K562 (cell line): ENCODE data around the gene ADAP2. TPM values are rescaled to one million over a fixed set of nuclear protein-coding genes. Genes with fewer than 3 reads are reported as not detected.

ENCODE experiments used
- ASH1L ChIP-seq: fragments of 450-650 bp; IDR thresholded peaks from 2 replicates; pipeline ENCODE4 v1.6.1; 2018; ENCODE audit warnings: borderline replicate concordance, mild to moderate bottlenecking, low read depth; ENCODE audit not compliant: partially characterized antibody
- EHMT2 ChIP-seq: fragments of 450-650 bp; IDR thresholded peaks from 2 replicates; pipeline ENCODE4 v1.6.1; 2018; ENCODE audit warnings: antibody characterized with exemption
- FOXK2 ChIP-seq, 2 experiments: fragments of 450-650 bp; IDR thresholded peaks in 1 of 2; conservative IDR thresholded peaks in 1 of 2; 2 replicates each; pipeline ENCODE4 v1.6.1; 2016; ENCODE audit warnings: low read depth in 2 of 2, mild to moderate bottlenecking in 1 of 2
- ILK ChIP-seq: fragments of 450-650 bp; IDR thresholded peaks from 2 replicates; pipeline ENCODE4 v1.6.1; 2016; ENCODE audit warnings: missing genetic modification characterization, low read depth, mild to moderate bottlenecking, missing compliant biosample characterization, moderate library complexity, borderline replicate concordance
- NELFE ChIP-seq: IDR thresholded peaks from 2 replicates; pipeline ENCODE4 v1.6.1; 2011; ENCODE audit warnings: mild to moderate bottlenecking; ENCODE audit not compliant: insufficient read depth, insufficient read length
- SP2 ChIP-seq: IDR thresholded peaks from 2 replicates; pipeline ENCODE4 v1.6.1; 2011; ENCODE audit warnings: mild to moderate bottlenecking, low read depth, low read length, moderate library complexity; ENCODE audit not compliant: poor library complexity, severe bottlenecking; ENCODE audit errors: extremely low read depth
- SPI1 ChIP-seq: IDR thresholded peaks from 2 replicates; pipeline ENCODE4 v1.6.1; 2011; ENCODE audit warnings: low read depth, low read length, control low read depth, borderline replicate concordance
- ZC3H11A ChIP-seq: IDR thresholded peaks from 2 replicates; pipeline ENCODE4 v1.6.1; 2012; ENCODE audit warnings: low read depth, low read length, improper control_type of control experiment
- ZNF197 ChIP-seq: fragments of 200-800 bp; sonication (Bioruptor generic); IDR thresholded peaks from 2 replicates; pipeline ENCODE4 v1.6.1; 2016; ENCODE audit warnings: low read depth, missing genetic modification characterization, missing compliant biosample characterization
- ZNF311 ChIP-seq: fragments of 250-450 bp; sonication (Bioruptor Pico); IDR thresholded peaks from 2 replicates; pipeline ENCODE4 v1.4.0; 2020; ENCODE audit warnings: mild to moderate bottlenecking, moderate library complexity
- ZNF695 ChIP-seq: fragments of 450-650 bp; formaldehyde crosslinking; IDR thresholded peaks from 2 replicates; pipeline ENCODE4 v1.4.0; 2020; ENCODE audit warnings: mild to moderate bottlenecking, moderate library complexity
- polyA plus RNA-seq, 8 experiments: library from polyadenylated mRNA; depleted of rRNA in 4 of 8; stranded (reverse) in 5 of 8; unstranded in 3 of 8; fragments of >200 nt; fragmentation: Nextera tagmentation in 2 of 8; fragmentation: Illumina TruSeq in 1 of 8; extraction: Ambion mirVana in 2 of 8; extraction: Trizol in 1 of 8; gene quantifications; 2 replicates each; pipeline versions ENCODE4 v1.2.1 to v1.2.3, GENCODE V29; 2011 to 2014; ENCODE audit warnings: inconsistent platforms in 1 of 8, missing spikeins in 1 of 8
- total RNA-seq, 7 experiments: library from RNA; depleted of rRNA in 6 of 7; stranded (reverse); fragments of >200 nt in 6 of 7; fragmentation: Illumina TruSeq in 2 of 7; extraction: Trizol in 2 of 7; gene quantifications; 2 replicates each; pipeline versions ENCODE4 v1.2.1 to v1.2.3, GENCODE V29; 2011 to 2021; ENCODE audit warnings: low replicate concordance in 1 of 7
- TF ChIP-seq, protein P1 (sequence below): fragments of 250-450 bp; sonication (Bioruptor Pico); IDR thresholded peaks from 2 replicates; pipeline ENCODE4 v1.4.0; 2020; ENCODE audit warnings: mild to moderate bottlenecking
- TF ChIP-seq, protein P2 (sequence below): IDR thresholded peaks from 2 replicates; pipeline ENCODE4 v1.6.1; 2014; ENCODE audit warnings: antibody characterized with exemption
- TF ChIP-seq, protein P3 (sequence below), 2 experiments: fragments of 250-450 bp in 1 of 2; fragments of 450-650 bp in 1 of 2; sonication (Bioruptor Pico) in 1 of 2; IDR thresholded peaks; 2 replicates each; pipeline versions ENCODE4 v1.6.1 to v1.8.0; 2016 to 2021; ENCODE audit warnings: mild to moderate bottlenecking in 2 of 2, moderate library complexity in 2 of 2, missing compliant biosample characterization in 1 of 2, missing genetic modification characterization in 1 of 2
- TF ChIP-seq, protein P4 (sequence below): fragments of 450-650 bp; IDR thresholded peaks from 2 replicates; pipeline ENCODE4 v1.6.1; 2018; ENCODE audit warnings: mild to moderate bottlenecking, low read depth; ENCODE audit not compliant: partially characterized antibody
- TF ChIP-seq, protein P5 (sequence below), 3 experiments: fragments of 200-800 bp in 1 of 3; fragments of 250-450 bp in 1 of 3; fragments of 450-650 bp in 1 of 3; sonication (Bioruptor Pico) in 1 of 3; sonication (Bioruptor generic) in 1 of 3; formaldehyde crosslinking in 1 of 3; IDR thresholded peaks; 2 replicates each; pipeline versions ENCODE4 v1.6.1 to v1.8.0; 2016 to 2022; ENCODE audit warnings: mild to moderate bottlenecking in 2 of 3, missing genetic modification characterization in 2 of 3, missing compliant biosample characterization in 1 of 3, moderate library complexity in 1 of 3

The ADAP2 gene
- total and polyA plus RNA-seq, 9 of the 15 experiments (the other 6 are each of a cell fraction or from before 2014, with no cell fraction given), result 0.06 to 0.73 (median 0.23) TPM; not detected in 5

DNA sequence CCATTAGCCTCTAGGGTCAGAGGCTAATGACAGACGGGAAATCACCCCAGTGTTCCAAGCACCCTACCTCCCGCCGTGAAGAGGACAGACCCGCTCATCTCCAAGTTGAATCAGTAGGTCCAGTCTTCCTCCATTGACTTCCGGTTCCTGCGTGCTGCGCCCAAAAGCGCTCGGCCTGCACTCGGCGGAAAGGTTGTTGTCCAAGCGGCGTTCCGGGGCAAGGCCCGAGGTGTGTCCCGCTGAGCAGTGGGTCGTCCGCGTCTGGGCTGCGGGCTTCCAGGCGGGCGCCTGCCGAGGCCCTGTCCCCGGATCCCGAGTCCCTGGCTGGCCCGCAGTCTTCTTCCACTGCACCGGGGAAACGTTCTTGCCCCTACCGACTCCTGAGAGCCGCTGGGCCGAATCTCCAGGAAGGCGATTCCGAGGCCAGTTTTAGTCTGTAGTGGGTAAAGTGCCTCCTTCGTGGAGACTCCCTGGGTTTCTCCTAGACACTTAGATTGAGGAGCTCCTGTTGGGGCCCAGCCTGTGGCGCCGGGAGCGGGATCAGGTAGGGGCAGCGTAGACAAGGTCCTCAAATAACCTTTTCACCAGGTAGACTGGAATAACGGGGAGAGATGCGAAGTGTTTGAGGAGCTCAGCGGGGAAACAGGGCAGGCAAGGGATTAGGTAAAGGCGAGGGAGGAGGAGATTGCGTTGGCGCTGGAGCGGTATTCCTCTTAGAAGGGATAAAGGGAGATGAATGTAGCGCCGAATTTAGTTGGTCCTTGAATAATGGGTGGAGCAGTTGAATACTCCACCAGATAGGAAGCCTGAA, 15.4 kb upstream of the ADAP2 start, which contains the start of gene TEFM (continued):
- TF ChIP-seq, protein P1, sequence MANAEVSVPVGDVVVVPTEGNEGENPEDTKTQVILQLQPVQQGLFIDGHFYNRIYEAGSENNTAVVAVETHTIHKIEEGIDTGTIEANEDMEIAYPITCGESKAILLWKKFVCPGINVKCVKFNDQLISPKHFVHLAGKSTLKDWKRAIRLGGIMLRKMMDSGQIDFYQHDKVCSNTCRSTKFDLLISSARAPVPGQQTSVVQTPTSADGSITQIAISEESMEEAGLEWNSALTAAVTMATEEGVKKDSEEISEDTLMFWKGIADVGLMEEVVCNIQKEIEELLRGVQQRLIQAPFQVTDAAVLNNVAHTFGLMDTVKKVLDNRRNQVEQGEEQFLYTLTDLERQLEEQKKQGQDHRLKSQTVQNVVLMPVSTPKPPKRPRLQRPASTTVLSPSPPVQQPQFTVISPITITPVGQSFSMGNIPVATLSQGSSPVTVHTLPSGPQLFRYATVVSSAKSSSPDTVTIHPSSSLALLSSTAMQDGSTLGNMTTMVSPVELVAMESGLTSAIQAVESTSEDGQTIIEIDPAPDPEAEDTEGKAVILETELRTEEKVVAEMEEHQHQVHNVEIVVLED (CRISPR knock-in tag), result peak; percentile 57; the same call in 1 of the 2 replicates
- TF ChIP-seq, protein P2, sequence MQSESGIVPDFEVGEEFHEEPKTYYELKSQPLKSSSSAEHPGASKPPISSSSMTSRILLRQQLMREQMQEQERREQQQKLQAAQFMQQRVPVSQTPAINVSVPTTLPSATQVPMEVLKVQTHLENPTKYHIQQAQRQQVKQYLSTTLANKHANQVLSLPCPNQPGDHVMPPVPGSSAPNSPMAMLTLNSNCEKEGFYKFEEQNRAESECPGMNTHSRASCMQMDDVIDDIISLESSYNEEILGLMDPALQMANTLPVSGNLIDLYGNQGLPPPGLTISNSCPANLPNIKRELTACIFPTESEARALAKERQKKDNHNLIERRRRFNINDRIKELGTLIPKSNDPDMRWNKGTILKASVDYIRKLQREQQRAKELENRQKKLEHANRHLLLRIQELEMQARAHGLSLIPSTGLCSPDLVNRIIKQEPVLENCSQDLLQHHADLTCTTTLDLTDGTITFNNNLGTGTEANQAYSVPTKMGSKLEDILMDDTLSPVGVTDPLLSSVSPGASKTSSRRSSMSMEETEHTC, result no peak
- TF ChIP-seq ILK (tag), result no peak
- TF ChIP-seq ZNF695 (CRISPR knock-in tag), result no peak
- TF ChIP-seq SPI1, result no peak
- no peak for TF ChIP-seq EHMT2
- peak; percentile 85 to 87 for TF ChIP-seq FOXK2 (conservative IDR thresholded peaks at IDR 0.05 in 1 of 2, IDR thresholded peaks at IDR 0.05 in 1 of 2; ENCODE audit: low read depth in 2 of 2)
- TF ChIP-seq SP2, result no peak
- TF ChIP-seq, protein P3, sequence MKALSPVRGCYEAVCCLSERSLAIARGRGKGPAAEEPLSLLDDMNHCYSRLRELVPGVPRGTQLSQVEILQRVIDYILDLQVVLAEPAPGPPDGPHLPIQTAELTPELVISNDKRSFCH (CRISPR knock-in tag; IDR thresholded peaks at IDR 0.05), result no peak
- TF ChIP-seq, protein P3 (tag; IDR thresholded peaks at IDR 0.05), result no peak
- peak; percentile 93; the same call in 1 of the 2 replicates for TF ChIP-seq ZC3H11A
- no peak for TF ChIP-seq ZNF197 (CRISPR knock-in tag)
- TF ChIP-seq, protein P4, sequence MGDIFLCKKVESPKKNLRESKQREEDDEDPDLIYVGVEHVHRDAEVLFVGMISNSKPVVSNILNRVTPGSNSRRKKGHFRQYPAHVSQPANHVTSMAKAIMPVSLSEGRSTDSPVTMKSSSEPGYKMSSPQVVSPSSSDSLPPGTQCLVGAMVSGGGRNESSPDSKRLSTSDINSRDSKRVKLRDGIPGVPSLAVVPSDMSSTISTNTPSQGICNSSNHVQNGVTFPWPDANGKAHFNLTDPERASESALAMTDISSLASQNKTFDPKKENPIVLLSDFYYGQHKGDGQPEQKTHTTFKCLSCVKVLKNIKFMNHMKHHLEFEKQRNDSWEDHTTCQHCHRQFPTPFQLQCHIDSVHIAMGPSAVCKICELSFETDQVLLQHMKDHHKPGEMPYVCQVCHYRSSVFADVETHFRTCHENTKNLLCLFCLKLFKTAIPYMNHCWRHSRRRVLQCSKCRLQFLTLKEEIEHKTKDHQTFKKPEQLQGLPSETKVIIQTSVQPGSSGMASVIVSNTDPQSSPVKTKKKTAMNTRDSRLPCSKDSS, result no peak
- no peak for TF ChIP-seq NELFE
- TF ChIP-seq, protein P5, sequence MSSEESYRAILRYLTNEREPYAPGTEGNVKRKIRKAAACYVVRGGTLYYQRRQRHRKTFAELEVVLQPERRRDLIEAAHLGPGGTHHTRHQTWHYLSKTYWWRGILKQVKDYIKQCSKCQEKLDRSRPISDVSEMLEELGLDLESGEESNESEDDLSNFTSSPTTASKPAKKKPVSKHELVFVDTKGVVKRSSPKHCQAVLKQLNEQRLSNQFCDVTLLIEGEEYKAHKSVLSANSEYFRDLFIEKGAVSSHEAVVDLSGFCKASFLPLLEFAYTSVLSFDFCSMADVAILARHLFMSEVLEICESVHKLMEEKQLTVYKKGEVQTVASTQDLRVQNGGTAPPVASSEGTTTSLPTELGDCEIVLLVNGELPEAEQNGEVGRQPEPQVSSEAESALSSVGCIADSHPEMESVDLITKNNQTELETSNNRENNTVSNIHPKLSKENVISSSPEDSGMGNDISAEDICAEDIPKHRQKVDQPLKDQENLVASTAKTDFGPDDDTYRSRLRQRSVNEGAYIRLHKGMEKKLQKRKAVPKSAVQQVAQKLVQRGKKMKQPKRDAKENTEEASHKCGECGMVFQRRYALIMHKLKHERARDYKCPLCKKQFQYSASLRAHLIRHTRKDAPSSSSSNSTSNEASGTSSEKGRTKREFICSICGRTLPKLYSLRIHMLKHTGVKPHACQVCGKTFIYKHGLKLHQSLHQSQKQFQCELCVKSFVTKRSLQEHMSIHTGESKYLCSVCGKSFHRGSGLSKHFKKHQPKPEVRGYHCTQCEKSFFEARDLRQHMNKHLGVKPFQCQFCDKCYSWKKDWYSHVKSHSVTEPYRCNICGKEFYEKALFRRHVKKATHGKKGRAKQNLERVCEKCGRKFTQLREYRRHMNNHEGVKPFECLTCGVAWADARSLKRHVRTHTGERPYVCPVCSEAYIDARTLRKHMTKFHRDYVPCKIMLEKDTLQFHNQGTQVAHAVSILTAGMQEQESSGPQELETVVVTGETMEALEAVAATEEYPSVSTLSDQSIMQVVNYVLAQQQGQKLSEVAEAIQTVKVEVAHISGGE (CRISPR knock-in tag; IDR thresholded peaks at IDR 0.05), result peak; percentile 98 to 99 (median 98)
- TF ChIP-seq ASH1L, result no peak
- no peak for TF ChIP-seq ZNF311
